NOMO-1 treated with dmso at 0.1 percent for 144 hours (cell line): Measurements from ENCODE around the gene PLEKHG4.

Source experiments
- DNase-seq: peaks from one replicate; lab custom pipeline; 2025; ENCODE audit not compliant: unreplicated experiment; lab: John Stamatoyannopoulos, UW

PLEKHG4 gene

DNA sequence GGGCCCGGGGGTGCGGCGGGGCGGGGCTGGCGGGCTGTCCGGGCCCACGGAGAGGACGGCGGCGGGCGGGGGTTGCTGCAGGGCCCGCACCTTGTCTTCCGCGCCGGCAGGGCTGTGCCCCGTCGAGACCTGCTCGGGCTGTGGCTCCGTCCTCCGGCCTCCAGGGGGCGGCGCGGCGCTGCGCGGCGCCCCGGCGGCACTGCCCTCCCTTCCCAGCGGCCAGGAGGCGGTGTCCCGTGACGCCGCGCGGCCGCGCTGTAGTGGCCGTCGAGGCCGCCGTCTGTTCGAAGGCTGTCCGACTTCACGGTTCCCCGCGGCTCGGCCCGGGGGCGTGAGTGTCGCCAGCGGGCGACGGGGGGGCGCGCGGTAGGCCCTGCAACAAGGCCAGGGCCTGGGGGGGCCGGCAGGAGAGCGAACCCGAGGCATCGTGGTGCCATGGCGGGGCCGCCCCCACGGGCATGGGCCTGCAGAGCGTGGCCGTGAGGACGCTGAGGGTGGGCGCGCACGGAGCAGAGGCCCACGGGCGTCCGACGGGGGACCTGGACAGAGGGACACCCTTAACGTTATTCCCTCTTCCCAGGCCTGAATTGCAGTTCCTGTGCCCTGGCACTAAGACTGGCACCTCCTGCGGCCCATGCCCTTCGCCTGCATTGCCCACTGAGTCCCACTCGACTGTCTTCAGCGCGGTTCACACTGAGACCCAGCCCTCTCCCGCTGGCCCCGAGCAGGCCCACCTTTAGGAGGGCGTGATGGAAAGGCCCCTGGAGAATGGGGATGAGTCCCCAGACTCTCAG lies at the start of gene PLEKHG4:
PLEKHG4 (plus strand) TSS at position 237 of the 794 bp plus-strand sequence; CDS start at position 750, 513 bp downstream.
- peak; percentile 73 for DNase-seq

GRCh38 chr16:67229906-67230808 lies 49.2 kb upstream of the PLEKHG4 start:
- DNase-seq = no peak

DNA sequence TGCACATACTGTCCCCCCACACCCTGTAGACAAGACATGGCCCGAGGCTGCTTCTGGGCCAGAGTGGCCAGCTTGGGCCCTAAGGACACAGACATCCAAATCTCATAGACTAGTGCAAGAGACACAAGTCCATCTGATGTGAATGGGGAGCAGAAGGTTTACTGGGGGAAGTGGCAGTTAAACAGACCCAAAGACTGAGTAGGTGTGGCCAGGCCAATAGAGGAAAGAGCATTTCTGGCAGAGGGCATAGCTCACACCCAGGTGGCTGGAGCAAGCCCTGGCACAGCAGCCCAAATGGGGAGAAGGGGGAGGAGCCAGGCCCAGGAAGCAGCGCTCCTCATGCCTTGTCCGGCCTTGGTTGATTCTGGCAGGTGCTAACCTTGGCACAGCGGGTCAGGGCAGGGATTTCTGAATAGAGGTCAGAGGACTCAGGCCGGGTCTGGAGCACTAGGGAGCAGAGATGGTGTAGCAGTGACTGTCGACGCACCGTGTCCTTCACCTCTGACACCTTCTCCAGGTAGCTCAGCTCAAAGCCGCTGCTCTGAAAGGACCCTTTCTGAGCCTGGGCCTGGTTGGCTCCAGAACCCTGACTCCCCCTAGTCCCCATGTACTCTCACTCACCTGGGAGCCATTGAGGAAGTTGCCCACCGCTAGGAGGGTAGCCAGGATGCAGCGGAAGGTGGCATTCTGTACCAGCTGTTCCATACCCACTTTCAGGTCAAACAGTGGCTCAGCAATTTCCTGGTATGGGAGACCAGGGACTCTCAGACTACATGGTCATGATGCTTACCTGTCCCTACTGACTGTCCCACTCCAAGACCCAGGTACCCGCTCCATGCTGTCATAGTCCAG lies 48.3 kb upstream of the PLEKHG4 start:
- DNase-seq = no peak

- no peak for DNase-seq
These were observed 45.7 kb upstream of the PLEKHG4 start for GRCh38 chr16:67233596-67233995.

- DNase-seq = no peak
These were observed 45.1 kb upstream of the PLEKHG4 start for GRCh38 chr16:67234180-67234597.

GRCh38 chr16:67235816-67236562 lies 43.3 kb upstream of the PLEKHG4 start:
- no peak for DNase-seq

DNA sequence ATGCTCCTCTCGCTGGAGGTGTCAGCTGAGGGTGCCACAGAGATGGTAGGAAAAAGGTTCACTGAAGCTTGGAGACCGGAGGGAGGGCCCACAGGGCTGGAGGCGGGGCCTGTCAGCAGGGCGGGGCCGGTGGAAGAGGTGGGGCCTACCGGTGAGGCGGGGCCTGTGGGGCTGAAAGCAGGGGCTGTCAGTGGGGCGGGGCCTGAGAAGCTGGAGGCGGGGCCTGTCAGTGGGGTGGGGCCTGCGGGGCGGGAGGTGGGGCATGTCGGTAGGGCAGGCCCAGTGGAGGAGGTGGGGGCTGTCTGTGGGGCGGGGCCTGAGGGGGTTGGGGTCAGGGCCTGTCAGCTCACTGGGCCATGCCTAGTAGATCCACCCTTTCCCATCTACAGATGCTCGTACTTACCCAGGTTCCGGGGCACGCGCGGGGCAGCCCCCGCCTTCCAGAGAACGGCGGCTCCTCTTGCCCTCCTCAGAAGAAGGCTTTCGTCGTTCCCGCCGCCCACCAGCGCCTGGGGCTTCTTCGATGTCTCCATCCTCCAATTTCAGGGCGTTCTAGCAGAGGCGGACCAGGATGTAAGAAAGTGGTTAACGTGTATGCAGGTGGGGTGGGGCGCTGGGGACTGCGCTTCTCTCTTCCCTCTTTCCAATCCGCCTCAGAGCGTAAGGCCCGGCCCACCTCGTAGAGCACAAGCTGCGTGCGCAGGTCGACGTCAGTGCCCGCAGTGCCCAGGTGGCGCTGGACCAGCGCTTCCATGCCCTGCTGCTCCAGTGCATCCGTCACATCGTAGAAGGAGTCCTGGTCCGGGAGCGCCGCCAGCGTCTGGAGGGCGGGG lies 42.6 kb upstream of the PLEKHG4 start:
- no peak for DNase-seq

- no peak for DNase-seq
These were observed 41.7 kb upstream of the PLEKHG4 start for GRCh38 chr16:67237396-67238277.

DNA sequence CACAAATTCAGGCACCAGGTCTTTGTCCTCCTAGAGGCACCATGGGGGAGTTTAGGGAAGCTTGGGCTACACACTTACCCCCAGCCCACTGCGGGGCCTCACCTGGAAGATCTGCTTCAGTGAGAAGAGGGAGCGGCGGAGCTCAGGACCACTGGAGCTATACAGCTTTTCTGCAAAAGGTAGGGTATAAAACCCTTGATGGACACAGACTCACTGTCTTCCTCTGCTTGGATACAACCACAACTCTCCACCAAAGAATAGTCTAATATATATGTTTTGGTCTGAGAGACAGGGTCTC lies 41.1 kb upstream of the PLEKHG4 start:
- DNase-seq = no peak

DNA sequence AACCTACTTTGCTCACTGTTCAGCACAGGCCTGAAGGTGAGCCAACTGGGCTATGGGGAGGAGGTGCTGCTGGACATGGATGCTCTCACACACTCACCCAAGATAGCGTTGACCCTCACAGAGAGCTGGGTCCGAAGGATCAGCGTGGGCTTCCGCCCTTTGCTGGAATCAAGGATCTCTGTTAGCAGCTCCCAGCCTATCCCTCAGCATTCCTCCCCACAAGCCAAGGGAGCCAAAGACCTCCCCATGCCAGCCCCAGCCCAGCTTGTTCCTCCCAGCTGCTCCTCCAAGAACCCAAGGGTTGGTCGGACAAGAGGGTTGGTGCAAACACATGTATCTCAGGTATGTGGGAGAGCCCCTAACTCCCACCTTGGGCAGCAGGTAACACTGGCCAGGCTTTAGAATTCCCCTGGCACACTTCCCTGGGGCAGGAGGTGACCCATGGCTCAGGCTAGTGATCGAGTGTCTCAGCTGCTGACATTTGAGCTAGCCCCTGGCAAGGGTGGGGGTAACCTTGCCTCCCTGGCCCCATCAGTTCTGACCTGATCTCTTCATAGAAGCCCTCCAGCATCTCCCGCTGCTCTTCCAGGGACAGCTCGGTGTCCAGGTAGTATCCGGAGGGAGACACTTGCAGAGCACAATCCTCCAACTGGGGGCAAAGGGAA lies 40.4 kb upstream of the PLEKHG4 start:
- DNase-seq = no peak

GRCh38 chr16:67240506-67240905 lies 38.8 kb upstream of the PLEKHG4 start:
- DNase-seq = no peak

DNA sequence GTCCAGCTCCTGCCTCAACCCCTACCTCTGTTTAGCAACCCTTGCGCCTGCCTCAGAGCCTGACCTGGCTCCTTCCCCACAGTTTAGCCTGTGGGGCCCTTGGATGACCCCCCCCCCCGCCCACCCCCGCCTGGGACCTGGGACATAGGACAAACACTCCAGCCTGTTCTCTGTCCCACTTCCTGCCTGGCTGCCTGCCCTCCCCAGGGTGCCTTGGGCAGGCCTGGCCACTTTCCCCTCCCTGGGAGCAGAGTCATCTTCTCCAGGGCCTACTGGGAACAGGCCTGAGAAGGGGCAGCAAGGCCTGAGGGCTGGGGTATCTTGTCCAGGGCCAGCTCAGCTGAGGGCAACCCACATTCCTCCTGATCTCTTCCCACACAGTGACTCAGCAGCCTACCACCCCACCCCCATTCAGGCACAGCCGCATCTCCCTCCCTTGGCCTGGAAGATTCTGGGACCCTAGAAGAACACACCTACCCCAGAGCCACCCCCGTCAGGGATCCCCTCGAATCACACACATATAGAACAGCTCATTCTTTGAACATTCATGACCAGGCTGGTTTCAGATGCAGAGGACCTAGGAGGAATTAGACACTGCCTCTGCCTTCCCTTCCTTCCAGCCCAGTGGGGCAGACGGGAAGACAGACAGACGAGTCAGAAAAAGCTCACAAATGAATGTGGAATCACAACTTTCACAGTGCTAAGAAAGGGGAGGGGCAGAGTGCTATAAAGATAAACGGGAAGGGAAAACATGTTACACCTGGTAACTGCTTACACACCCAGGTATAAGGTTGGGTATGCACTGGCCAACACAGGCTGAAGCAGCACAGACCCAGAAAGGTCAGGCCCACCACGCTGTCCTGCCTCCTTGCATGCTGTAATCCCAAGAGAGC lies 38.1 kb upstream of the PLEKHG4 start:
- DNase-seq = no peak

GRCh38 chr16:67242138-67242730 lies 37.1 kb upstream of the PLEKHG4 start:
- DNase-seq = no peak

GRCh38 chr16:67243481-67243880 lies 35.9 kb upstream of the PLEKHG4 start:
- DNase-seq = no peak

GRCh38 chr16:67244387-67245185 lies 34.7 kb upstream of the PLEKHG4 start:
- DNase-seq = peak; percentile 90

GRCh38 chr16:67245186-67245585 lies 34.1 kb upstream of the PLEKHG4 start:
- DNase-seq = no peak
